HCEC 1CT (cell line): Measurements from ENCODE around the gene VWA1.

Experiments used
- DNase-seq: peaks from one replicate; pipeline ENCODE4 v3.0.0-alpha.2; 2017

The VWA1 gene

DNA sequence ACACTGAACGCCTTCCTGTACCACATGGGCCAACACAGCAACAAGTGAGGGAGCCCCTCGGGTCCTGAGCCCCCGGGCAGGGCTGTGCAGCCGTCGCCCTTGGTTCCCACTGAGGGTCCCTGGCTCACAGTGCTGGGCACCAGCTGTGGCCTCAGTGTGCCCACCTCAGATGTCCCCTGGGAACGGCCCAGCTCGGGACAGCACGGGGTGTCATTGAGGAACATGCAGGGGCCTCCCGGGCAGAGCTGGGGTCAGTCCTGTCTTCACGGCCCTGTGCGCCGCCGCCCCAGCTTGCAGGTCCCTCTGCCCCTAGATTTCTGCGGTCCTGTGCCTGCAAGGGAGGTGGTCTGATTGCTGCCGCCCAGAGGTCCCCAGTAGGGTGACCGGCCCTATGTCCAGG lies 53.7 kb downstream of the VWA1 start:
- no peak for DNase-seq

DNA sequence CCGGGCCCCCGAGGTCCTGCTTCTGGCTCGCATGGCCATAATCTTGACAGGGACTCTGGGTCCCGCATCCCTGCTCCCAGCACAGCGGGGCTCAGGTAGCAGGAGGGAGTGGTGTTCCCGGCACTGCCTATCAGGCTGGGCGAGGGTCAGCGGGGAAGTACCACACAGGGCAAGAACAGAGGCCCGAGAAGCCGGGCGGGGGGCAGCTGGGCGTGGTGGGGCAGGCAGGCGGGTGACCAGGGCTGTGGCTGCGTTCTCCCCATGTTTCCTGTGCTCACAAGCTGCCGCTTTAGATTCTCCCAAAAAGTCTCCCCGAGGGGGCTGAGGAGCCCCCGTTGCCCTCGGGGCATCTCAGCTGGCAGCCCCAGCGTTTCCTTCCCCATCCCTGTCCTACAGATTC lies 54.4 kb downstream of the VWA1 start:
- DNase-seq, result no peak

DNA sequence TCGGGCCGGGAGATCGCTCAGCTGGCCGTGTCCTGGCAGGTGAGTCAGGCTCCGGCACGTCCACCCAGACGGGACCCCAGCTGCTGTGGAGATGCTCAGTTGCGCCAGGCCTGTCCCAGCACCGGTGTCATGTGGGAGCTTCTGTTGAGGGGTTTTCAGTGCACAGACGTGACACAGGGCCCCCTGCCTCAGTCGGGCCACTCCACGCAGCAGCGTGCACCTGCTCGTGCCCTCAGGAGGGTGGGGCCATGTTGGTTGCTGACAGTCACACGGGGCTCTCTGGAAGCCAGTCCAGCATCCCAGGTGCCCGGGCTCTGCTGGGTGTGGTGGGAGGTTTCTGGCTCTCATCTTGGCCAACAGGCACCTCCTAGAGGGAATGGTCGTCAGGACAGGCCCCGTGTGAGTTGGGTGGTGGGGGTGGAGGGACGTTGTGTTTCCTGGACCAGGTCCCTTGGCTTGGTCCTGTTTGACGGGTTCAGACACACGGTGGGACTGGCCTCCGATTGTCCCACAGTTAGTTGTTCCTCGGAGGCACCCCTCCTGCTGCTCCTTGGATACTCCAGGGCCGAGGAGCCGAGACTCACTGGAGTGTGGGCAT lies 55.2 kb downstream of the VWA1 start:
- DNase-seq, result no peak

DNA sequence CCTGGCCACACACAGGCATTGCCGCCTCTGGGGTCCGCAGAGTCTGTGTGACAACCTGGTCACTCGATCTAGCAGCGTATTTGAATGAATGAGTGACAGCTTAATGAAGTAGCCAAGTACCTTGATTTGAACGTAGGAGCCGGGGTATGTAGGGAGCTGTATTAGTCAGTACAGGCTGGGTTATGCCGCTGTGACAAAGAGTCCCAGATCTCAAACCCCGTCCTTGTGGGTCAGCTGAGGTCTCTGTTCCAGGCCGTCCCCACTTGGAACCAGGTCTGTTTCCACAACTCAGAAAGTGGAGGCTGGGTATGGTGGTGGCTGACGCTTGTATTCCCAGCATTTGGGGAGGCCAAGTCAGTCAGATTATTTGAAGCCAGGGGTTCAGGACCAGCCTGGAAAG lies 56.1 kb downstream of the VWA1 start:
- DNase-seq, result no peak
